Stimulated activated CD8-positive, alpha-beta memory T cell treated with anti-CD3 and anti-CD28 coated beads, Interleukin-4, amount 100 ng/mL, for 4 hours (primary cell): ENCODE results near the gene NEIL3.
"Not testable (repeated sequence)": the region's sequence is repeated elsewhere in the genome, so short reads cannot be mapped to it uniquely, and the experiment has no call there.

Experiments
- DNase-seq, 2 donors: peaks; one replicate each; pipeline ENCODE4 v3.0.0-alpha.2; 2020; ENCODE audit warnings: low read depth in 2 of 2, low spot score in 1 of 2

NEIL3 gene

GRCh38 chr4:177301126-177301639 is 8.5 kb upstream of the NEIL3 start:
- no peak for DNase-seq

- DNase-seq = no peak
These were observed 7.1 kb upstream of the NEIL3 start for GRCh38 chr4:177302371-177303100.

GRCh38 chr4:177304094-177304493 is 5.6 kb upstream of the NEIL3 start:
- DNase-seq = no peak

DNA sequence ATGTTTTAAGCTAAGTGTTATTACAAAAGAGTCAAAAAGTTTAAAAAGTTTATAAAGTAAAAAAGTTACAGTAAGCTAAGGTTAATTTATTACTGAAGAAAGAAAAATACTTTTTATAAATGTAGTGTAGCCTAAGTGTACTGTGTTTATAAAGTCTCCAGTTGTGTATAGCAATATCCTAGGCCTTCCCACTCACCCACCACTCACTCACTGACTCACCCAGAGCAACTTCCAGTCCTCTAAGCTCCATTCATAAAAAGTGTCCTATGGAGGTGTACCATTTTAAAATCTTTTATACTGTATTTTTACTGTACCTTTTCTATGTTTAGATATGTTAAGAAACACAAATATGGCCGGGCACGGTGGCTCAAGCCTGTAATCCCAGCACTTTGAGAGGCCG is 4.8 kb upstream of the NEIL3 start:
- not testable (repeated sequence) for DNase-seq

DNA sequence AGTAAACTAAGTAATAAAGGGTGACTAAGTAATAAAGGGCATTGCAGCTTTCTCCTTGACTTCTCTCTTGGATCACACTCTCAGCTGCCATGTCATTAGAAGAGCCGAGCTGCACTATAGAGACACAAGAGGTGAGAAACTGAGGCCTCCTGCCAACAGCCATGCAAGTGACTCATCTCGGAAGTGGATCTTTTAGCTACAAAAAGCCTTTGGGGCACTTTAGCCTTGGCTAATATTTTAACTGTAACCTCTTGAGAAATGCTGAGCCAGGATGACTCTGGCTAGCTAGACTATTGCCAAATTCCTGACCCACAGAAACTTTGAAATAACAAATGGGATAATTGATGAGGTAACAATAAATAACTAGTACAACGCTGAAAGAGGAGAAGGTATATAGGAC is 1.5 kb upstream of the NEIL3 start:
- no peak for DNase-seq

GRCh38 chr4:177308847-177309521 is 690 bp upstream of the NEIL3 start:
- DNase-seq = no peak

DNA sequence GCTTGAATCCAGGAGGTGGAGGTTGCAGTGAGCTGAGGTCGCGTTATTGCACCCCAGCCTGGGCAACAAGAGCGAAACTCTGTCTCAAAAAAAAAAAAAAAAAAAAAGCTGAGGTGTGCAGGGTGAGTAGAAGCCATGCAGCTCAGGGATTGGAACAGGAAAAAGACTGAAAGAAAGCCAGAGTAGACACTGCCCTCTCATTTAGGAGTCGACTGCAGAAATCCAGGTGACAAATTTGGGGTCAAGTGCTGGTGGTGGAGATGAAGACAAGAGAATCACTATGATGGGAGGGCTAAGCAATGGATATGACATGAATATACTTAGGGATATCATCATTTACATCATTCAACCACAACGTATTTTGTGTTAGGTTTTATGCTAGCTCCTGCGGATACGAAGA is 1.9 kb downstream of the NEIL3 start:
- no peak for DNase-seq

DNA sequence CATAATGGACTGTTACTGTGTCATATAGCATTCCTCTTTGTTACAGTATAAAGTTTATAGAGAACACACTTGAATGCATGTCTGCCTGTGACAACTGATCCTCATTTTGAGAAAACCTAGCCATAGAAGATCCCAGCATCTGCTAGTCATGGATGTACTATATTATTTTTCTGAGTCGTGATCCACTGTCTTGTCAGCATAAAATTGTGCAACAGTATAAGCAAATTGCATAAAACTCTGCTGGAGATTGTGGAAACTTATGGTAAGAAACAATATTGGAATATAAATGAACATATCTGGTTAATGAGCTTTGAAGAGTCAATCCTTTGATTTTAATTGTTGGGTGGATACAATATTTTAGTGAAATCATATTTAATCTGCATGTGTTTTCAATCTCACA is 3.6 kb downstream of the NEIL3 start:
- DNase-seq = no peak

GRCh38 chr4:177315767-177316464 is 6.2 kb downstream of the NEIL3 start:
- no peak for DNase-seq

- DNase-seq = no peak
These were observed 11.0 kb downstream of the NEIL3 start for GRCh38 chr4:177320721-177321120.

DNA sequence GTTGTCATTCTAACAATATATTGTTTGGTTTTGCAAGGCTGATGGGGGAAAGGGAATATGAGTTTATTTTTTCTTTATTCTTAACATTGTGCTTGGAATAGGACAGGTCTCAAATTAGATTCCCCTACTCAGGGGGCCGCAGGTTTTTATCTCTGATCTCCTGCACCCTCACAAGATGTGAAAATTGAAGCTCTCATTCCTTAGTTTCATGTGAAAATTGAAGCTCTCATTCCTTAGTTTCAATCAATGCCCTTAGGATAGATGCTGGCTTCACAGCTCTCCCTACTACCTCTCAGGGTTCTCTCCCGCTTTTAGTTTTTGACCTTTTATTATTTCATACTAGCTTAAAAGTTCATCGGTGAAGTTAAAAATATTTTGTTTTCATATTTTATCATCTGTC is 12.0 kb downstream of the NEIL3 start:
- DNase-seq = no peak

DNA sequence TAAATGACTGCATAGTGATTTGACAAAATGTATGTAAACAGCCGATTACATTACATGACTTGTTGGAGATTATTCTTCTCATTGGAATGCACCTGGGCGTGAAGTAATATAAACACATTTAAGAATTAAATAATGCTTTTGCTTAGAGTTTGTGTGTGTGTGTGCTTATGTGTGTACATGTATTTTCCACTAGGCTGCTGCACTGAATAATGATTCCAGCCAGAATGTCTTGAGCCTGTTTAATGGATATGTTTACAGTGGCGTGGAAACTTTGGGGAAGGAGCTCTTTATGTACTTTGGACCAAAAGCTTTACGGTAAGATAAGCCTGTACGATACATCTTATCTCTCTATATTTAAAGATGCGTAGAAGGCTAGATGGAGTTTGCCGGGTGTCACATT is 12.6 kb downstream of the NEIL3 start:
- no peak for DNase-seq

GRCh38 chr4:177322881-177323280 is 13.2 kb downstream of the NEIL3 start:
- no peak for DNase-seq

GRCh38 chr4:177323416-177323815 is 13.7 kb downstream of the NEIL3 start:
- DNase-seq = no peak

- no peak for DNase-seq
These were observed 22.4 kb downstream of the NEIL3 start for GRCh38 chr4:177332119-177332518.

DNA sequence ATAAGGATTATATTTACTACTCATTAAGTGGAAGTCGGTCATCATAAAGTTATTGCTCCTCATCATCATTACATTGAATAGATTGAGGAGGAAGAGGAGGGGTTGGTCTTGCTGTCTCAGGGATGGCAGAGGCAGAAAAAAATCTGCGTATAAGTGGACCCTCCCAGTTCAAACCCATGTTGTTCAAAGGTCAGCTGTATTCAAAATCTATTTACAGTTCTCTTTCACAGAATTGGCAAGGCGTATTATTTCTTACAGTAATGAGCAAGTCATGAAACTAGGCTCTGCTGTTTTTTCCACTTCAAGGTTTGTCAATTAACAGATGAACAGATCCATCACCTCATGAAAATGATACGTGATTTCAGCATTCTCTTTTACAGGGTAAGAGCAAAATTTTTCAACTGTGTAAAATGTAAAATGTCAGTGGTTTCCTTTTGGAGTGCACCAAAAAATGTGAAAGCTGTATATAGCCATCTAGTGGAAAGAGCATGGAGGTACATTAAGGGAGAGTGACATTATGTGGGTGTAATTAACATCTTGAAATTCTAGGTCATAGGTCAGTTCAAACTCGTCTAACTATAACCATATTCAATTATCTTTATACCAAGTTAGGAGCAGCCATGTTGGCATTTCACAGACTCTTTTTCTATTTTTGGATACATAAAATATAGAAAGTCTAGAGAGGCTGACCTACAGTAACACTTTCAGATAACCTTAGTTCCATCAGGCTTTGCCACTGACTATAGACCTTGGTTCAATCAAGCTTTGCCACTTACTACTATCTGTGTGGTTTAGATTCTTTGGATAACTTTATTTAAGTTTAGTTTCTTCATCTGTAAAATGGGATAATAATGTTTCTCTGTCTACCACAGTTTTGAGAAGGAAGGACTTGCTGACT is 30.1 kb downstream of the NEIL3 start:
- no peak for DNase-seq

- no peak for DNase-seq
These were observed 38.7 kb downstream of the NEIL3 start for GRCh38 chr4:177348348-177348747.

DNA sequence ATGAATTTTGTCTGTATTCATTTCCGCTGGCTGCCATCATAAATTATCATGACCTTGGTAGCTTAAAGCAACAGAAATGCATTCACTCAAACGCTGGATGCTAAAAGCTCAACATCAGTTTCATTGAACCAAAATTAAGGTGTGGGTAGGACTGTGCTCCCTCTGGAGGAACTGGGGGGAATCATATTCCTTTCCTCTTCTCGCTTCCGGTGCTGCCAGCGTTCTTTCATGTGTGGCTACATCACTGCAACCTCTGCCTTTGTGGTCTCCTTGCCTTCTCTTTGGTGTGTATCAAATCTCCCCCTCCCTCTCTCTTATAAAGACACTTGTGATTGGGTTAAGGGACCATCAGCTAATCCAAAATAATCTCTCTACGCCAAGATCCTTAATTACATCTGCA is 39.5 kb downstream of the NEIL3 start:
- no peak for DNase-seq

DNA sequence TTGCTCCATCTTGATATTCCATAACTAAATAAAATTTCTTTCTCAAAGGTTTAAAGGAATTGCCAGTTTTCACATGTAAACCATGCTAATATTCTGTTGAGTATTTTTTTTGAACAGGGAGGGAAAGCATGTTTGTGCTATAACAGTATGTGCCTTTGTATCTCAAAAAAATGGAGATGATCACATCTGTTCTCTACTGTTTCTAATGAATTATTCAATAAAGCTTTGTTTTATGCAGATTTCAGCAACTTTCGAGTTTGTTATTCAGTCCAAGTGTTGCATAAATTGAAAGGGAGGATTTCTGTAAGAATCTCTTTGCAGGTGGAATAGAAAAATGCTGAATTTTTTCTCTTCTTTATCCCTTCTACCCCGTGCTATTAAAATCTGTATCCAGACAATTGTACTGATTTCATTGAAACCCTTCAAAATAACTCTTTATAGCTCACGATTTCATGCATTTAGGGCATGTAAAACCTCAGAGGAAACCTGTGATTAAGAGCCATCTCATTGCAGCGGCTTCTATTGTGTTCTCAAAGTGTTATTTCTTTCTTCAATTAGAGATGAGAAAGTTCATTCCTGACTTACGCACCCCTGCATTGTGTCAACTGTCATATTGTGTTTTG is 42.1 kb downstream of the NEIL3 start:
- no peak for DNase-seq

- DNase-seq = no peak
These were observed 46.5 kb downstream of the NEIL3 start for GRCh38 chr4:177356206-177356605.

- no peak for DNase-seq
These were observed 47.2 kb downstream of the NEIL3 start for GRCh38 chr4:177356921-177357320.
